Limb (tissue), 2 donors: Measurements from ENCODE around the gene DDN.

Source experiments
- DNase-seq, 2 donors: peaks; one replicate each; pipeline ENCODE4 v3.0.0-alpha.2; 2016; ENCODE audit errors: extremely low spot score in 2 of 2

DDN gene

DNA sequence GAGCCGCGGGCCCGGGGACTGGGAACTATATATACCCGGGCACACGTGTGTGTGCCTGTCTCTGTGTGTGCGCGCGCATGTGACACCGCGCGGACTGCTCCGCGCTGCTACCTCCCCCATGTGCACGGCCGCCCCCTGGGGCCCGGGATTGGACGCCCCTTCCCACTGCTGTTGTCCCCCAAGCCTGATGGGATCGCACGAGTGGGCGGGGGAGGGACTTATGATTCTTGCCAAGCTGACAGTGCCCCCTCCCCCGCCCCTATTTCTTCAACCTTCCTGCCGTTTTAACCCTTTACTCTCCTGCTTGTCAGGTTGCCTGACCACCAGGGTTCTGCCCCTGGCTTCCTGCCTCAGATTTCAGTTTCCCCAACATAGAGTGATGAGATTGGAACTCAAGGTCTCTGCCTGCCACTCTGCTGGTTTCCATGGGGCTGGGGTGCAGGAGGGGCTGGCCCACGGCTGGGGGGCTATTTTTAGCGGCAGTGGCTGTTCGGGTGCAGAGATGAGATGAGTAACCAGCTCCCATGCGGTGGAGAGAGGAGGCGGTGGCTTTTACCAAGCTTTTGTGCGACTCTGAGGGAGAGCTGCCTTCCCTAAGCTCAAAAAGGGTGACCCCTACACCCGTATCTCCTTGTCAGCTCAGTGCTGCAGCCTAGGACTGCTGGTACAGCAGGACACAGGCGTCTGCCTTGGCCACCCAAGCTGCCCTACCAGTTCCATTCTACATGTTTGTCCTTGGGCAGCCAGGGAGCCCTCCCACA, at the start of gene DDN:
TSS of gene DDN (minus strand) at position 5 of the 761 bp plus-strand sequence. CDS start 88 bp downstream, outside the sequence.
- DNase-seq, result peak in 1 of 2 donors; percentile 70

DNA sequence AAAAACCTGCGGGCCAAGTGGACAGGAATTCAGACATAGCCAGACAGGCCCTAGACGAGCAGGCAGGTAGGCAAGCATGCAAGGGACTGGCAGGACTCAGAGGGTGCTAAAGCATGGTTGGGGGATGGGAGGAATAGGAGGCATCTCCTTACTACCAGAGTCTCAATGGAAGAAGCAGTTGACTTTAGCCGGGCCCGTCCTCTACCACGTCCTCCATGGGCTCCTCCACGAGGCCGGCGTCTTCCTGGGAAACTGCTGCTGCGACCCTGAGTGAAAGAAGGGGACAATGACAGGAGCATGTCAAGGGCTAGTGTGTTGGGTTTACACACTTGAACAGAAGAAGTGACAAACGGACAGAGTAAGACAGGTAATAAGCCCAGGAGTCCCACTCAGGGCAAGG, 49.8 kb upstream of the DDN start:
- no peak for DNase-seq

GRCh38 chr12:49046129-49046895, 47.1 kb upstream of the DDN start:
- no peak for DNase-seq

DNA sequence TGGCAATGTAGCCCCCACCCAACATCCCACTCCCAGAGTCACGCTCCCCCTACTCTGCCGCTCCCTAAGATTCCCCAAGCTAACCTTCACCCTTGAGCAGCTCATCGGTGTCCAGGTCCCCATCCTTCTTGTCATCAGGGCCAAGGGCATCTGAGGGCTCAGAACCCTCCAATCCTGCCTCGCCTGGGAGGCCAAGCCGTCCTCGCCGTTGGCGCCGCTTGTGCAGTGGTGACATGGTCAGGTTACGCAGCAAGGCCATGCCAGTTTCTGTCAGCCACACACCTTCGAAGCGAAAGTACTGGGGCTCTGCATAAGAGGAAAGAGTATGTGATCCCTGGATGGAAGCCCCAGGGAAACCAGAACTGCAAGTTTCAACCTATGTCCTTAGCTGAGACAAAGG, 45.5 kb upstream of the DDN start:
- no peak for DNase-seq

DNA sequence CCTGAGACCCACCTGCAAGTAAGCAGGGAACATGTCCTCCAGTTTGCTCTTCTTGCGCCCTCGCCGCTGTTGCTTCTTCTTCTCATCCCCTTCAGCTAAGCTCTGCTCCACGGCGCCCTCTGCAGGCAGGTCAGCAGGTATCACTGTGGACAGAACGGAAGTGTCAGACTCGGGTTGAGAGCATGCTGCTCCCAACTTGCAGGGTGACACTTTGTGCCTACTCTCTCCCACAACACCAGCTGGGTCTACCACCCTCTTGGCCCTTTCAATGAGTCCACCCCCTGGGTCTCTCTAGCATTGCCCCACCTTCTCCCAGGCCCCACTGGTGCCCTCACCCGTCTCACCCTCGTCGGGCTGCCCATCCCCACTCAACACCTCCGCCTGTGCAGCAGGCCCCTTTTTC, 44.7 kb upstream of the DDN start:
- no peak for DNase-seq

- DNase-seq, result no peak
Observed at GRCh38 chr12:49043241-49043640, 44.1 kb upstream of the DDN start.

DNA sequence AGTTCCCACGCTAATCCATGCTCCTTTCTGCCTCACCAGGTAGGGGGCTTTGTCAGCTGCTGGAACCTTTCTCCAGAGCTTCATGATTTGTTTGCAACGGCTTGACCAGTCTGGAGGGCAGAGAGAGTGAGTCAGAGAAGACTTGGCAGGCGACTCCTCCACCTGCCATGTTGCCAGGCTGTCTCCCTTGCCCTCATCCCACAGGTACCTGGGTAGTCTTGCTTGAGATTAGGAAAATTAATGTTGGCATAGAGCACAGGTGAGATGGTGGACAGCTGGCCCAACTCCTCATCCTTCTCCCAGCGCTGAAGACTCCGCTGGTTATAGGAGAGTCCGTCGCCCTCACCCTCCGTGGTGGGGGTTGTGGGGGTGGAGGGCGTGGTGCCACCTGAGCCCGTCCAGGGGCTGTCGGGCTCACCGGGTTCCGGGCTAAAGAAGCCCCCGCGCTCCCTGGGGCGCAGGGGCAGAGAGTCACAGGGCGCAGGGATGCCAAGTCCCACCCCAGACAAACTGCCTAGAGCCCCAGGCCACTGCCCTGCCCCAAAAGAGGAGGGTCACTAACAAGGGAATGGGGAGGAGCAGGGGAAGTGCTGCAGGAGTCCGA, 42.8 kb upstream of the DDN start:
- no peak for DNase-seq

DNA sequence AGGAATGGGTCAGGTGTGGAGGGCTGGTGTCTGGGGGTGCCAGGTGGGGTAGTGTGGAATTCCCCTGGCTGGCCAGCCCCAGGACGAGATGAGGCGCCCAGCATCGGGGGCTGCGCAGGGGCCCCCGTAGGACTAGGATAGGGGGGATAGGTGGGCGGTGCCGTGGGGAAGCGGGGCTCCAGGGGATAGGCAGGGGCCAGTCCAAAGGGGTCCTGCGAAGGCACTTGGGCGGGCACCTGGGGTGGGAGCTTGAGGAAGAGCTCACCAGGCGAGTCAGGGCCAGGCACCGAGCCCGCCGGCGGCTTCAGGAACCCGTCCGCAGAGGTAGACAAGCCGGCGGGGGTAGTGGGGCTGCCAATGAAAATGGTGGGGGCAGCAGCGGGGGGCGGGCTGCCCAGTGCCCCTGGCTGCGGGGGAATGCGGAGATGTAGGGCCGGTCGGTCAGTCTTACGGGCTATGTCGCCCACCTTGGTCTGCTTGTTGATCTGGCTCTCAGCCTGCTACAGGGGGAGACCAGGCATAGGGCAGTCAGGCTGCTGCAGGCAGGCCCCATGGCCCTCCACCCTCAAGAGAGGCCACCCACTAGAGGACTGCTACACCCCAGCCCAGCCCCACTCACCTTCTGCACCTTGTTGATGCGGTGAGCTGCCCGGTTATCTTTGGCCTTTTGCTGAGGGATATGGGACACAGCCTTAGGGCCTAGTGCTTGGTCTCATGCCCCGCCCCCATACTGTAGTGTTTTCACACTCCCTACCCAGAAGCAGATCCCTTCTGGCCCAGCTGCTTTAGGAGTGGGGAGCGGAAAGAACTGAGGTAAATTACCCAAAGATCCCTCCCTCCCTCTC, 42.1 kb upstream of the DDN start:
- DNase-seq, result no peak

- DNase-seq, result no peak
Observed at GRCh38 chr12:49040364-49040855, 41.2 kb upstream of the DDN start.

- no peak for DNase-seq
Observed at GRCh38 chr12:49039421-49040363, 40.5 kb upstream of the DDN start.

DNA sequence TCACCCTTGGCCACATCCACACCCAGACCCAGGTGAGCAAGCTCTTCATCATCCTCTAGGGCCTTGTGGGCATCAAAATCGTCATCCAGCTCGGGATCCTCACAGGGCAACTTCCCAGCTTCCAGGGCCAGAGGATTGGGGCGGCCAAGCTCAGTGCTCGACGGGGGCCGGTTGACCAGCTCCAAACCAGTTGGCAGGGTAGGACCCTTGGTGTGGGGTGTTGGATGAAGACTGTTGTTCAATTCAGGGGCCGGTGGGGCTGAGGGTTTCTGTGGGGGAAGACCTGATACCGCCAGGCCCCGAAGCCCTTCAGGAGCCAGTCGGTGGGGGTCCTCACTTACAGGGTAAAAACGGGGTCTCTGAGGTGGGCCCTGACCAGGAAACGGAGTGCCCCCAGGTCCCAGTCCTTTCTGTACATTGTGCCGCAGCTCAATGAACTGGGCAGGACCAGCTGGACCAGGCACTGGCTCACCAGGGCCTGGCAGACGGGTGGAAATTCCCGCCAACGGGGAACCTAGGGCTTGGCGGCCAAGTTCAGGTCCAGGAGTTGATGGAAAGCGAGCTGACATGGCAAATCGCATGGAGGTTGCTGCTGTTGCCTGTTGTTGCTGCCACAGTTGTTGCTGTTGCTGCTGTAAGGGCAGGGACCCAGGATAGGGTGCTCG, 39.2 kb upstream of the DDN start:
- no peak for DNase-seq

GRCh38 chr12:49037947-49038237, 38.7 kb upstream of the DDN start:
- no peak for DNase-seq

- DNase-seq, result no peak
Observed at GRCh38 chr12:49037111-49037946, 38.2 kb upstream of the DDN start.

GRCh38 chr12:49036029-49036428, 36.9 kb upstream of the DDN start:
- DNase-seq, result no peak

DNA sequence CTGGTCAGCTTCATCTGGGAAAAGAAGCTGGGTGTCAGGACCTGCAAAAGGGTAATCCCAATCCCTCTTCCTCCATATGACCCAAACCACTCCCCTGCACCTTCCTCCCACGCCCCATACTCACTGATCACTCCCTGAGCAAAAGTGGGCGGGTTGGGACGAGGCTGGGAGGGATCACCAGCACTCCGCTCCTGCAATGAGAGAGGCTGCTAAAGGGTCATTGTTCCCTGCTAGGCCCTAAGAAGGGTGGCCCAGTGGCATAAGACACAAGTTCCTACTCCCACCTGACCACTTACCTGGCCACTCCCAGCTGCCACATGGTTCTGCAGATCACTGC, 35.1 kb upstream of the DDN start:
- no peak for DNase-seq

- no peak for DNase-seq
Observed at GRCh38 chr12:49033611-49034285, 34.6 kb upstream of the DDN start.

- no peak for DNase-seq
Observed at GRCh38 chr12:49032679-49033447, 33.7 kb upstream of the DDN start.

DNA sequence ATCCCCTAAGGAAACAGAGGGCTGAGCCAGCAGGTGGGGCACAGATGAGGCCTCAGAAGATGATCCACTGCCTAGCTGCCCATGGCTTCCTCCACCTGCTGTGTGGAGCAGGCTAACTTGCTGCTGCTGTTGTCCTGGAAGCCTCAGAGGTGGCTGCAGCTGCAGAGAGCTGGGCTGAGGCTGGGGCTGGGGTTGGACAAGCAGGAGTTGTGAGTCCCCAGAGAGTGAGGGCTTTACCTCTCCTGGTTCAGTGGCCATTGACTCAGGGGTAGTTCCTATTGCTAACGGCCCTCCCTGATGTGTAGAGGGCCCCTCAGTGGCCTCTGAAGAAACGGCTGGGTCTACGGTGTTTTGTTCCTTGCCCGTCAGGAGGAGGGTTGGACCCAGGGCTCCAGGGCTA, 33.1 kb upstream of the DDN start:
- DNase-seq, result no peak
